Osteocyte (in vitro differentiated cells): ENCODE results near the gene TWIST2. TPM values are rescaled to one million over a fixed set of nuclear protein-coding genes. Genes with fewer than 3 reads are reported as not detected.

Experiments
- DNase-seq: peaks from one replicate; pipeline ENCODE4 v3.0.0; 2021; ENCODE audit warnings: mixed read lengths; ENCODE audit not compliant: unreplicated experiment; ENCODE audit errors: extremely low spot score
- H3K27ac Mint-ChIP-seq: one replicate; pipeline ENCODE4 v1.8.0; 2021; ENCODE audit warnings: mild to moderate bottlenecking, mixed read lengths; ENCODE audit not compliant: unreplicated experiment
- H3K27me3 Mint-ChIP-seq: one replicate; pipeline ENCODE4 v1.8.0; 2021; ENCODE audit warnings: mixed read lengths; ENCODE audit not compliant: unreplicated experiment
- H3K36me3 Mint-ChIP-seq: one replicate; pipeline ENCODE4 v1.8.0; 2021; ENCODE audit warnings: mixed read lengths; ENCODE audit not compliant: unreplicated experiment
- H3K4me1 Mint-ChIP-seq: one replicate; pipeline ENCODE4 v1.8.0; 2021; ENCODE audit warnings: mixed read lengths; ENCODE audit not compliant: unreplicated experiment
- H3K4me3 Mint-ChIP-seq: one replicate; pipeline ENCODE4 v1.8.0; 2021; ENCODE audit warnings: mild to moderate bottlenecking, moderate library complexity, mixed read lengths; ENCODE audit not compliant: unreplicated experiment
- H3K9me3 Mint-ChIP-seq: one replicate; pipeline ENCODE4 v1.8.0; 2021; ENCODE audit warnings: mixed read lengths; ENCODE audit not compliant: unreplicated experiment
- total RNA-seq: library from RNA; stranded (reverse); gene quantifications from 2 replicates; pipeline ENCODE4 v1.2.1, GENCODE V29; 2021
- TF ChIP-seq, protein P1 (sequence below): fragments of 200-600 bp; sonication (generic); IDR thresholded peaks from 2 replicates; pipeline ENCODE4 v1.5.0; 2021; ENCODE audit warnings: antibody characterized with exemption, mild to moderate bottlenecking, moderate library complexity

Gene TWIST2
- total RNA-seq, 1 donor from 2014 or later = 6.0 TPM

DNA sequence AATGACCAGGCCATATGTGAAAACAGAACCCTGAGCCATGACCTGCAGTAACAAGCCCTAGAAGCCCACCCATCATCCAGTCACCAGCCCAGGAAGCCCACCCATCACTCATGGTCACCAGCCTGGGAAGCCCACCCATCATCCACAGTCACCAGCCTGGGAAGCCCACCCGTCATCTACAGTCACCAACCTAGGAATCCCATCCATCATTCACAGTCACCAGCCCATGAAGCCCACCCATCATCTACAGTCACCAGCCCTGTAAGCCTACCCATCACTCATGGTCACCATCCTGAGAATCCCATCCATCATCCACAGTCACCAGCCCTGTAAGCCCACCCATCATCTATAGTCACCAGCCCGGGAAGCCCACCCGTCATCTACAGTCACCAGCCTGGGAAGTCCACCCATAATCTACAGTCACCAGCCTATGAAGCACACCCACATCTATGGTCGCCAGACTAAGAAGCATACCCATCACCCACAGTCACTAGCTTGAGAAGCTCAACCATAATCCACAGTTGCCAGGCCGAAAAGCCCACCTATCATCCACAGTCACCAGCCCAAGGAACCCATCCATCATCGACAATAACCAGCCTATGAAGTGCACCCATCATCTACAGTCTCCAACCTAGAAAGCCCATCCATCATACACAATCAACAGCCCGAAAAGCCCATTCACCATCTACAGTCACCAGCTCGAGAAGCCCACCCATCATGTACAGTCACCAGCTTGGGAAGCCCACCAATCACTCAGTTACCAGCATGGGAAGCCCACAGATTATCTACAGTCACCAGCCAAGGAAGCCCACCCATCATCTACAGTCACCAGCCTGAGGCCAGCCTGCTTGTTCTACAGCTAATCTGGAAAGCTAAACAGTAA lies 91.9 kb downstream of the TWIST2 start:
- Mint-ChIP-seq H3K4me1 (peaks cover 4% of the 10 kb centered on the region), H3K9me3 (no peaks in the 10 kb centered on the region), H3K36me3 (no peaks in the 10 kb centered on the region), H3K4me3 (no peak overlapping the region), H3K27me3 (peaks cover 9% of the 10 kb centered on the region), H3K27ac (no peak overlapping the region)
- no peak for DNase-seq
- TF ChIP-seq, protein P1, sequence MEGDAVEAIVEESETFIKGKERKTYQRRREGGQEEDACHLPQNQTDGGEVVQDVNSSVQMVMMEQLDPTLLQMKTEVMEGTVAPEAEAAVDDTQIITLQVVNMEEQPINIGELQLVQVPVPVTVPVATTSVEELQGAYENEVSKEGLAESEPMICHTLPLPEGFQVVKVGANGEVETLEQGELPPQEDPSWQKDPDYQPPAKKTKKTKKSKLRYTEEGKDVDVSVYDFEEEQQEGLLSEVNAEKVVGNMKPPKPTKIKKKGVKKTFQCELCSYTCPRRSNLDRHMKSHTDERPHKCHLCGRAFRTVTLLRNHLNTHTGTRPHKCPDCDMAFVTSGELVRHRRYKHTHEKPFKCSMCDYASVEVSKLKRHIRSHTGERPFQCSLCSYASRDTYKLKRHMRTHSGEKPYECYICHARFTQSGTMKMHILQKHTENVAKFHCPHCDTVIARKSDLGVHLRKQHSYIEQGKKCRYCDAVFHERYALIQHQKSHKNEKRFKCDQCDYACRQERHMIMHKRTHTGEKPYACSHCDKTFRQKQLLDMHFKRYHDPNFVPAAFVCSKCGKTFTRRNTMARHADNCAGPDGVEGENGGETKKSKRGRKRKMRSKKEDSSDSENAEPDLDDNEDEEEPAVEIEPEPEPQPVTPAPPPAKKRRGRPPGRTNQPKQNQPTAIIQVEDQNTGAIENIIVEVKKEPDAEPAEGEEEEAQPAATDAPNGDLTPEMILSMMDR = no peak

DNA sequence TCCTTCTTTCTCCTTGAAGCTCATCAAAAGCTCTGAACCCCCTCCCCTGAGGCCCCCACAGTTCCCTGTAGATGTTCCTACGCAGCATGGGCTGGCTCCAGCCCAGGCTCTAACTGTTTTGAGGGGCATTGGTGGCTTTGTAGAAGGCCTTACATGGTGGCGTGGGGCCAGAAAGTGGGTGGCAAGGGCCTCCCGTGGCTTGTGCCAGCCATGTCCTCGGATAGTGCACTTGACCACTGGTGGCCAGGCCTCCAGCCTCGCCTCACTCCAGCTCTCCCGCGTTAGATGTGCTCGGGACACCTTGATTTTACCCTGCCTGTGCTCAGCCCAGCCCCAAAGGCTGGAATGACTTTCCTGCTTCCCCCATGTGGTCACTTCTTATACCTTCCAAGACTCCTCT lies 92.9 kb downstream of the TWIST2 start:
- peak; percentile 68 for DNase-seq
- Mint-ChIP-seq H3K4me1 (peaks cover 4% of the 10 kb centered on the region), H3K4me3 (no peak overlapping the region), H3K27me3 (peaks cover 2% of the 10 kb centered on the region), H3K27ac (no peak overlapping the region), H3K9me3 (no peaks in the 10 kb centered on the region), H3K36me3 (no peaks in the 10 kb centered on the region)
- TF ChIP-seq, protein P1 = no peak

DNA sequence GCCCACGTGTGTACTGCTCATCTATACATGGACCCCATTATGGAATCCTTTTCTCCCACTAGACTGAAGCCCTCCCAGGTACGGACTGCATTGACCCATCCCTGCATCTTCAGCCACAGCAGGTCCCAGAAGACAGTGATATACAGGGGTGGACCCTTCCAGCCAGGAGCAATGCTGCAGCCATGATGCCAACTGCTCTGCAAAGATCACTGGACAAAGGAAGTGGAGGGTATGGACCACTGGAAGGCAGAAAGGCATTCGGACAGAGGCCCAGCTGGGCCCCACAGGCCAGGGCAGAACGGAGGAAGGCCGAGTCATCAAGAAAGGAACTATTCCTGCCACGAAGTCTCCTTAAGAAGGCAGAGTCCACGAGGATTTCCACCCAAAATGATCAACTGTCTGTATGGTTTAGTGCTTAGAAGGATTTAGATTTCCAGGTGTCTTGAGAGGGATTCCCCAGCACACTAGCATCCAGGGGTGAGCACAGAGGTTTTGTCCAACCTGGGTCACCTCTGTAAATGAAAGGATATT lies 93.4 kb downstream of the TWIST2 start:
- H3K9me3 Mint-ChIP-seq = no peaks in the 10 kb centered on the region
- peaks cover 4% of the 10 kb centered on the region for H3K4me1 Mint-ChIP-seq
- H3K4me3 Mint-ChIP-seq = no peak overlapping the region
- TF ChIP-seq, protein P1 = no peak
- DNase-seq = peak; percentile 71
- no peaks in the 10 kb centered on the region for H3K36me3 Mint-ChIP-seq
- peaks cover 2% of the 10 kb centered on the region for H3K27me3 Mint-ChIP-seq
- H3K27ac Mint-ChIP-seq = no peak overlapping the region

DNA sequence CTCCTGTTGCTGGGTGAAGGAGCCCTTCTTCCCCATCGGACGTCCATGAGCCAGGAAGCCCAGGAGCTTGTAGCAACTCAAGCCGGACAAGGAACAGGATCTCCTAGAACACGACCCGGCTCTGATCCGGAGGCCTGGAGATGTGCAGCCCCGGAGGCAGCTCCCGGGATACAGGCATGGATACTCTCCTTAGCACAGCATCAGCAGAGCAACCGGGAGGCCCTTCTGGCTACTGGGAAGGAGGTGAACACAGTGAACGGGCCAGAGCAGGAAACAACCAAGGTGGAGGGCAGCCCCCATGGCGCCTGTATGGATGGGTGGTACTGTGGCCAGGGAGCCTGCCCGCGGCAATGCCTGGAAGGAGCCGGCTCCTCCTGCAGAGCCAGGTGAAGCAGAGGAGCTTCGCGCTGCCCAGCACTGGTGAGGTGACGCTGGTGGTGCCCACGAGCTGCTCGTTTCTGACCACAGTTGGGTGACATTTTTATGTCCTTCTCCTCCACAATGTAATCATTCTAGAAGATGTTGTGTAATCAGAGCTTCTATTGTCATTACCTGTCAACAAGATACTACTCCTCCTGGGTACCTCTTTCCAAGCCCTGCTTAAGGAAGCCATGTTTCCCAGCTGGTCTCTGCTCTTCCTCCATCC lies 94.3 kb downstream of the TWIST2 start:
- no peak overlapping the region for H3K27ac Mint-ChIP-seq
- peaks cover 2% of the 10 kb centered on the region for H3K27me3 Mint-ChIP-seq
- peaks cover 4% of the 10 kb centered on the region for H3K4me1 Mint-ChIP-seq
- H3K36me3 Mint-ChIP-seq = no peaks in the 10 kb centered on the region
- H3K4me3 Mint-ChIP-seq = no peak overlapping the region
- TF ChIP-seq, protein P1 = no peak
- no peaks in the 10 kb centered on the region for H3K9me3 Mint-ChIP-seq
- DNase-seq = peak; percentile 78
